OCI-LY1 (cell line): ENCODE results near the gene DDX1.

Experiments
- CTCF ChIP-seq: fragments of 200-600 bp; sonication (generic), shearing (Covaris generic); IDR thresholded peaks from 2 replicates; pipeline ENCODE4 v1.5.1; 2017; ENCODE audit warnings: mild to moderate bottlenecking, antibody characterized with exemption, low read length, moderate library complexity, mixed read lengths
- EZH2 ChIP-seq: fragments of 200-600 bp; sonication (generic), shearing (Covaris generic); IDR thresholded peaks from 2 replicates; pipeline ENCODE4 v1.8.0; 2017; ENCODE audit warnings: borderline replicate concordance, mixed run types, mild to moderate bottlenecking, antibody characterized with exemption, low read length, moderate library complexity, mixed read lengths

DNA sequence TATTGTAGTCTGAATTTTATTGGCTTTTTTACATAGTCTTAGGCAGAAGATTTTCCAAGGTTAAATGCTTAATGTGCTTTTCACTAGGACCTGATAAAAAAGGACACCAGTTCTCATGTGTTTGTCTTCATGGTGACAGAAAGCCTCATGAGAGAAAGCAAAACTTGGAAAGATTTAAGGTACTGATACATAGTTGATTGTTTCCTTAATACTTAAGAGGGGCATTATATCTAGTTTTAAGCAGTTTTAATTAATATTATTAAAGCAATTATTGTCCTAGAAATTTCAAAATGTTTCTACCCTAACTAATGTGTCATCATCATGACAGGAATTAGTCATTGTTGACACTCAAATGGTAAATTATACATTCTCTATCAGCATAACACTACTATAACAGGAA lies 35.3 kb downstream of the DDX1 start:
- TF ChIP-seq CTCF (no peak), EZH2 (no peak)
